Erythroblast (primary cell): Measurements from ENCODE around the gene SYCP3.

Source experiments
- GATA1 ChIP-seq: IDR thresholded peaks from 2 replicates; pipeline ENCODE4 v1.6.1; 2011; ENCODE audit warnings: low read depth, mild to moderate bottlenecking, control low read depth, low read length, moderate library complexity
- POLR2A ChIP-seq: IDR thresholded peaks from 2 replicates; pipeline ENCODE4 v1.6.1; 2011; ENCODE audit warnings: mild to moderate bottlenecking, low read length

DNA sequence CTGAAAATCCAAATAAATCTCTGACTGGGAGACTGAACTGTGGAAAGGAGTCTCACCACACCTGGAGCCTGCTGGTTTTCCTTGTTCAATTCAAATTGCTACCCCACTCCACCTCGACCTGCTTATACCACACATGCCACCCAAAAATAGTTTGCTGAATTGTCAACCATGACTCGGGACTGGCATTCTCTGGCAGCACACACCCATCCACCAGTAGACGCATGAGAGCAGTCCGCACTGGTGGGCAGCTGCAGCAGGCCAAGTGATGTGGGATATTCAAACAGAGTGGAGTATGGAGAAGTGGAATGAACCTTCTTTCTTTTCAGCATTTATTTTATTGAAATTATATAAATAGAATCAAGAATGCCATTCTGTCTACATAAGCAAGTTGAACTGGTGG, 38.7 kb upstream of the SYCP3 start:
- TF ChIP-seq POLR2A: no peak
- no peak for TF ChIP-seq GATA1
